ENCODE data around the gene PANX2.

The PANX2 gene

DNA sequence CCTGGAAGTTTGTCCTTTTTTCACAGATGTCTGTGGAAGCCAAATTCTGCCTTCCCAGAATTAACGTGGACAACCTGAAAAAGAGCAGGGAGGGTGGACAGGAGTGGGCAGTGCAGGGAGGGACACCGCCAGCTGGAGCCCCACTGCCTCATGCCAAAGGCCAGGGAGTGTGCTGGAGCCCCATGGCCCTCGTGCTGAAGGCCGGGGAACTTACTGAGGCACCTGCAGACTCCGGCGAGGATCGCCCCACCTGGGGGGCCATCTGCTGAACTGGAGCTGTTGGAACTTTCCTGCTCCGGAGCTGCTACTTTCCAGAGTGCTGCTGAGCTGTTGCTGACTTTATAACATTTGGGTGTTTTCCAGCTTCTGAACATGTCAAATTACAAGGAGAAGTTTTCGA is 45.5 kb upstream of the PANX2 start:
- no peak for DNase-seq
- Histone ChIP-seq H3K4me1 (ENCODE audit: low read length) (no peaks in the 10 kb centered on the region), H3K27me3 (replicated peaks; ENCODE audit: insufficient read depth, low read length) (peaks cover 72% of the 10 kb centered on the region), H3K36me3 (replicated peaks; ENCODE audit: insufficient read depth, low read length) (no peaks in the 10 kb centered on the region), H3K4me2 (ENCODE audit: low read depth, low read length) (no peak overlapping the region), H3K4me3 (ENCODE audit: low read length) (no peak overlapping the region), H2AFZ (ENCODE audit: low read length) (no peak overlapping the region), H3K9me2 (replicated peaks; ENCODE audit: insufficient read depth, low read length) (no peaks in the 10 kb centered on the region), H3F3A (ENCODE audit: insufficient read depth, low read length) (no peaks in the 10 kb centered on the region), H3K9ac (ENCODE audit: low read length) (no peak overlapping the region), H4K20me1 (ENCODE audit: insufficient read depth, low read length) (no peaks in the 10 kb centered on the region), H3K79me2 (ENCODE audit: low read length) (no peaks in the 10 kb centered on the region), H3K27ac (ENCODE audit: low read length) (no peak overlapping the region), H3K9me3 (replicated peaks; ENCODE audit: insufficient read depth, low read length) (no peaks in the 10 kb centered on the region)
- no peak for TF ChIP-seq CTCF (IDR thresholded peaks at IDR 0.05; ENCODE audit: low read length)
- no peak for TF ChIP-seq EZH2 (optimal IDR thresholded peaks at IDR 0.05; ENCODE audit: low read depth, low read length)
- TF ChIP-seq EZH2phosphoT487 (IDR thresholded peaks at IDR 0.05; ENCODE audit: low read length), result no peak

DNA sequence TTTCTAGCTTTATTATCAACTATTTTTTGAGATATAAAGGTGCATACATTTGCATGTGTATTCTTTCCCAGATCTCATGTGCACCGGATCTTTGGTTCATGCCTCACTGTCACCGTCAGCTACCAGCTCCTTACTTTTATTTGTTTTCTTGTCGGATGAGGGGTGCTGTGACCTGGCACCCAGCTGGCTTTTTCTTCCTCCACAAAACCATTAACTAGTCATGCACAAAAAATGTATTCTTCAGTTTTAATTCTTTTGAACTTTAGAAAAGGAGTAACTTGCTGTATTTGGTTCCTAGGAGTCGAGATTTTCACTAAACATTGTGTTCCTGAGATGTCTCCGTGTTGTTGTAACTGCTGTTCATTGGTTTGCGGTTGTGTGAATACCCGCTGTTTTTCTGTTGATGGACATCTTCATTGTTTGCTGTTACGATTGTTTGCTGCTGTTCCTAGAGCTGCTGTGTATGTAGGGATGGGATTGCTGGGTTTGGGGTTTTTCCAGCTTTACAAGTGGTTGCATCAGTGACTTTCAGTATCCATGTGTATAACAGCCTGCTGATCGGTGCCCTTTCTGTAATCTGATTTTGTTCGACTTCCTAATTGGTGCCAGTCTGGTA is 41.3 kb upstream of the PANX2 start:
- no peak for DNase-seq
- Histone ChIP-seq H3K9me2 (replicated peaks; ENCODE audit: insufficient read depth, low read length) (no peaks in the 10 kb centered on the region), H3K4me1 (ENCODE audit: low read length) (no peaks in the 10 kb centered on the region), H3K9ac (ENCODE audit: low read length) (no peak overlapping the region), H3K79me2 (ENCODE audit: low read length) (no peaks in the 10 kb centered on the region), H2AFZ (ENCODE audit: low read length) (no peak overlapping the region), H3K27ac (ENCODE audit: low read length) (no peak overlapping the region), H3K4me2 (ENCODE audit: low read depth, low read length) (no peak overlapping the region), H3K9me3 (replicated peaks; ENCODE audit: insufficient read depth, low read length) (no peaks in the 10 kb centered on the region), H4K20me1 (ENCODE audit: insufficient read depth, low read length) (no peaks in the 10 kb centered on the region), H3F3A (ENCODE audit: insufficient read depth, low read length) (no peaks in the 10 kb centered on the region), H3K4me3 (ENCODE audit: low read length) (no peak overlapping the region), H3K36me3 (replicated peaks; ENCODE audit: insufficient read depth, low read length) (no peaks in the 10 kb centered on the region), H3K27me3 (replicated peaks; ENCODE audit: insufficient read depth, low read length) (peaks cover 34% of the 10 kb centered on the region)
- TF ChIP-seq EZH2 (optimal IDR thresholded peaks at IDR 0.05; ENCODE audit: low read depth, low read length), result no peak
- TF ChIP-seq EZH2phosphoT487 (IDR thresholded peaks at IDR 0.05; ENCODE audit: low read length), result no peak
- no peak for TF ChIP-seq CTCF (IDR thresholded peaks at IDR 0.05; ENCODE audit: low read length)

DNA sequence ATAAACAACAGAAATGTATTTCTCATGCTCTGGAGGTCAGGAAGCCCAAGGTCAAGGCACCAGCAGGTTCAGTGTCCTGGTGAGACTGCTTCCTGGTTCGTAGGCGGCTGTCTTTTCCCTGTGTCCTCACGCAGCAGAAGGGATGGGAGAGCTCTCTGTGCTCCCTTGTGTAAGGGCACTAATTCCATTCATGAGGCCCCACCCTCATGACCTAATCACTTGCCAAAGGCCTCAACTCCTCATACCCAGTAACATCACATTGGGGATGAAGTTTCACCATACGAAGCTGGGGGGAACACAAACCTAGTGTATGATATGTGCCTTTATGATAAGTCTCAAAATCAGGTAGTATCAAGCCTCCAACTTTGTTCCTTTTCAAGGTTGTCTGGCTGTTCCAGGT is 38.6 kb upstream of the PANX2 start:
- peaks cover 16% of the 10 kb centered on the region; the same call in 1 of the 2 replicates for H3K27me3 ChIP-seq (replicated peaks; ENCODE audit: insufficient read depth, low read length)
- no peaks in the 10 kb centered on the region for H3K36me3 ChIP-seq (replicated peaks; ENCODE audit: insufficient read depth, low read length)
- no peaks in the 10 kb centered on the region for H3F3A ChIP-seq (ENCODE audit: insufficient read depth, low read length)
- DNase-seq, result no peak
- H3K9me2 ChIP-seq (replicated peaks; ENCODE audit: insufficient read depth, low read length), result no peaks in the 10 kb centered on the region
- H3K79me2 ChIP-seq (ENCODE audit: low read length), result no peaks in the 10 kb centered on the region
- H2AFZ ChIP-seq (ENCODE audit: low read length), result no peak overlapping the region
- H3K4me3 ChIP-seq (ENCODE audit: low read length), result no peak overlapping the region
- no peak overlapping the region for H3K4me2 ChIP-seq (ENCODE audit: low read depth, low read length)
- no peak for TF ChIP-seq EZH2 (optimal IDR thresholded peaks at IDR 0.05; ENCODE audit: low read depth, low read length)
- no peak for TF ChIP-seq EZH2phosphoT487 (IDR thresholded peaks at IDR 0.05; ENCODE audit: low read length)
- TF ChIP-seq CTCF (IDR thresholded peaks at IDR 0.05; ENCODE audit: low read length), result no peak
- no peak overlapping the region for H3K27ac ChIP-seq (ENCODE audit: low read length)
- H3K9ac ChIP-seq (ENCODE audit: low read length), result no peak overlapping the region
- no peaks in the 10 kb centered on the region for H4K20me1 ChIP-seq (ENCODE audit: insufficient read depth, low read length)
- no peaks in the 10 kb centered on the region for H3K9me3 ChIP-seq (replicated peaks; ENCODE audit: insufficient read depth, low read length)
- no peaks in the 10 kb centered on the region for H3K4me1 ChIP-seq (ENCODE audit: low read length)

Measured in MM.1S (cell line).